HG03025 (cell line): ENCODE measurements around the gene UBN2.
"Not testable (repeated sequence)": the region's sequence is repeated elsewhere in the genome, so short reads cannot be mapped to it uniquely, and the experiment has no call there.

Source experiments
- ATAC-seq: cut with Tn5 transposase; IDR thresholded peaks from one replicate; pipeline ENCODE4 v1.9.1; 2021; ENCODE audit warnings: mild to moderate bottlenecking, moderate library complexity; ENCODE audit not compliant: unreplicated experiment, low FRiP score

Gene UBN2

GRCh38 chr7:139230774-139231512, at the start of gene UBN2:
UBN2 (plus strand) TSS chr7:139231237; CDS start chr7:139231485, 248 bp downstream.
- peak; percentile 98 for ATAC-seq

- ATAC-seq: no peak
Observed at GRCh38 chr7:139181404-139181803, 49.6 kb upstream of the UBN2 start.

GRCh38 chr7:139182363-139182762, 48.7 kb upstream of the UBN2 start:
- ATAC-seq: no peak

GRCh38 chr7:139183251-139183650, 47.8 kb upstream of the UBN2 start:
- ATAC-seq: no peak

- no peak for ATAC-seq
Observed at GRCh38 chr7:139183878-139184338, 47.1 kb upstream of the UBN2 start.

GRCh38 chr7:139186146-139186545, 44.9 kb upstream of the UBN2 start:
- no peak for ATAC-seq

- ATAC-seq: no peak
Observed at GRCh38 chr7:139189357-139189756, 41.7 kb upstream of the UBN2 start.

- ATAC-seq: no peak
Observed at GRCh38 chr7:139192014-139192706, 38.9 kb upstream of the UBN2 start.

GRCh38 chr7:139200382-139200781, 30.7 kb upstream of the UBN2 start:
- no peak for ATAC-seq

- no peak for ATAC-seq
Observed at GRCh38 chr7:139203992-139204391, 27.0 kb upstream of the UBN2 start.

GRCh38 chr7:139205843-139206242, 25.2 kb upstream of the UBN2 start:
- no peak for ATAC-seq

GRCh38 chr7:139212133-139212532, 18.9 kb upstream of the UBN2 start:
- ATAC-seq: no peak

- not testable (repeated sequence) for ATAC-seq
Observed at GRCh38 chr7:139213489-139213888, 17.5 kb upstream of the UBN2 start.

GRCh38 chr7:139218173-139218572, 12.9 kb upstream of the UBN2 start:
- no peak for ATAC-seq

- no peak for ATAC-seq
Observed at GRCh38 chr7:139224219-139224618, 6.8 kb upstream of the UBN2 start.

GRCh38 chr7:139224836-139225235, 6.2 kb upstream of the UBN2 start:
- not testable (repeated sequence) for ATAC-seq

- ATAC-seq: not testable (repeated sequence)
Observed at GRCh38 chr7:139225286-139226157, 5.5 kb upstream of the UBN2 start.

- not testable (repeated sequence) for ATAC-seq
Observed at GRCh38 chr7:139226158-139226515, 4.9 kb upstream of the UBN2 start.

- not testable (repeated sequence) for ATAC-seq
Observed at GRCh38 chr7:139226988-139227488, 4.0 kb upstream of the UBN2 start.

- no peak for ATAC-seq
Observed at GRCh38 chr7:139230023-139230422, 1.0 kb upstream of the UBN2 start.

GRCh38 chr7:139230484-139230773, 608 bp upstream of the UBN2 start:
- no peak for ATAC-seq
